Caki2 (cell line): ENCODE data around the gene SH3RF3. TPM values are rescaled to one million over a fixed set of nuclear protein-coding genes. Genes with fewer than 3 reads are reported as not detected.
"Not testable (repeated sequence)": the region's sequence is repeated elsewhere in the genome, so short reads cannot be mapped to it uniquely, and the experiment has no call there.

Experiments
- DNase-seq: peaks from one replicate; pipeline ENCODE4 v3.0.0-alpha.2; 2015; ENCODE audit warnings: low read depth
- in situ Hi-C: cut with HindIII; loops from 2 replicates; pipeline ENCODE4 v1.10.0; 2016; ENCODE audit warnings: low sequenced_read_pairs, low pct_unique_long_range_greater_than_20kb, mixed read lengths
- total RNA-seq: library from RNA; depleted of rRNA; stranded (reverse); fragments of >200 nt; shearing (Covaris generic); gene quantifications from 2 replicates; pipeline ENCODE4 v1.2.3, GENCODE V29; 2014; ENCODE audit warnings: low replicate concordance

SH3RF3 gene
- total RNA-seq, 1 experiment from 2014 or later: 0.20 TPM

DNA sequence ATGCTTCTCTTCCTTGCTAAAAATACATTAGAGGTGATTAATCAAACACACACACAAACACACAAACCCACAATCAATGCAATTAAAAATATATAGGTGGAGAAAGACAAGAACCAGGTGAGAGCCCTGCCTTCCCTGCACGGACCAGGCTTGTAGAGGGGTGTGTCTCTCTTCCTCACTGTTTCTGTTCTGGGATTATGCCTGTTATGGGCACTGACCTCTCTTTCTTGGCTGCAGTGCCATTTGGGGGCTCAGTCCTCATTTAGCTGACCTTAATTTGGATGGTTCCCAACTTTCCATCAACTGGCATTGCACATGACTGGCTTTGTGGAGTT, 89.8 kb downstream of the SH3RF3 start:
- DNase-seq: no peak
- in situ Hi-C loops: no loop called here

DNA sequence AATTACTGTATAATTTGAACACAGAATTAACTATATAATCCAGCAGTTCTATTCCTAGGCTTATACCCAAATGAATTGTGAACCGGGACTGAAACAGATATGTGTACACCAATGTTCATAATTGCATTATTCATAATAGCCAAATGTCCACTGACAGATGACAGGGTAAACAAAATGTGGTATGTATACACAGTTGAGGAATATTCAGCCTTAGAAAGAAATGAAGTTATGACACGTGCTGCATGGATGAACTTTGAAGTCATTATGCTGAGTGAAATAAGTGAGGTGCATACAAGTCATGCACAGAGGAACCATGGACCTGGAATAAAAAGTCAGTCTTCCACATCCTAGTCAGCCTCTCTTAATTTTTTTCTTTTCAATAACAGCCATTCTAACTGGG, 91.9 kb downstream of the SH3RF3 start:
- DNase-seq: no peak
- in situ Hi-C loops: no loop called here

DNA sequence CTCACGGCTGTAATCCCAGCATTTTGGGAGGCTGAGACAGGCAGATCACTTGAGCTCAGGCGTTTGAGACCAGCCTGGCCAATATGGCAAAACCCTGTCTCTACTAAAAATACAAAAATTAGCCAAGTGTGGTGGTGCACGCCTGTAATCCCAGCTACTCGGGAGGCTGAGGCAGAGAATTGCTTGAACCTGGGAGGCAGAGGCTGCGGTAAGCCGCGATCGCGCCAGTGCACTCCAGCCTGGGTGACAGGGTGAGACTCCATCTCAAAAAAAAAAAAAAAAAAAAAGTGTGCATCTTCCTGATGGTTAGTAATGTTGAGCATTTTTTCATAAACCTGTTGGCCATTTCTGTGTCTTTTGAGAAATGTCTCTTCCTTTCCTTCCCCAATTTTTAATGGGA, 92.3 kb downstream of the SH3RF3 start:
- in situ Hi-C loops: not testable (repeated sequence)

DNA sequence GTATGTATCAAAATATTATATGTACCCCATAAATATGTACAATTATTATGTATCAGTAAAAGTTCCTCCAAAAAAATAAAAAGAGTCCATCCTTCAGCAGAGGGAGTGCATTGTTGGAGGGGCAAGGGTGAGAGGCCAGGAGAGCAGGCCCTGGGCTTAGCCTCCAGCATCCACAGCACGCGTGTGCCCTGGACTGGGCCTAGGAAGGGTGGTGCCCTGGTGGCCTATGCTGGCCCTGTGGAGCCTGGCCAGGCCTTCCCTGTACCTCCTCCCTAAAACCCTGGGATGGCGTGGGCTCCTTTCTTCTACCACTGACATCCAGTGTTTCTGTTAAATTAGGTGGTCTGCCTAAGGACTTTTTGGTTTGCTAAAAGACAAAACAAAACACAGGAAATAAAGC, 93.4 kb downstream of the SH3RF3 start:
- no peak for DNase-seq
- in situ Hi-C loops: no loop called here

More for the DNA sequence above, 92.3 kb downstream of the SH3RF3 start:
- DNase-seq: not testable (repeated sequence)

DNA sequence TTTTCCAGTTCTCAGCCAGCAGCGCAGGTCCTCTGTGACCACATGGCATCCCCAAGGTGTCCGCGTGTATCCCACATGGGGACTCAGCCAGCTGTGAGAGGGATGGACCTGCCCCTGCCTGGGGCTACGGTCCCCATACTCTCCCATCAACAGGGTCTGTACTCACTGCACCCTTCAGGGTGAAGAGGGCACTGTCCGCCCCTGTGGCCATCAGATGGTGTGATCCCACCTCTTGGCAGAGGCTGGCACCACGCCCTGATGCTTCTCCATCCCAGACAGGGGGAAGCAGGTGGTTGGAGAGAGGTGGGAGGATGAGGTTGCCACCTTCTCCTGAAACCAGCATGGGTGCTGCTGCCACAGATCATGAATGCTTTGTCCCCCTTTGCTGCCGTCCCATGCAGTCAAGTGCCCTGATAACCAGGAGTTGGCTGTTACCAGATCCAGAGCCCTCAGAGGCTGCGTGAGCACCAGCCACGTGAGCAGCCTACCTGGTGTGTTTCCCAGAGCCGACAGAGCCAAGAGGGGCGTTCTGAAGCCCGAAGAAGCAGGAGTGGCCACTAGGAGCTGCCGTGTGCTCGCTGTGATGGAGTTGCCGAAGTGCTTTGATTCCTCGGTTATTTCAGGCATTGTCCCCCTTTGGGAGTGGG, 93.9 kb downstream of the SH3RF3 start:
- DNase-seq: no peak
- in situ Hi-C loops: no loop called here

DNA sequence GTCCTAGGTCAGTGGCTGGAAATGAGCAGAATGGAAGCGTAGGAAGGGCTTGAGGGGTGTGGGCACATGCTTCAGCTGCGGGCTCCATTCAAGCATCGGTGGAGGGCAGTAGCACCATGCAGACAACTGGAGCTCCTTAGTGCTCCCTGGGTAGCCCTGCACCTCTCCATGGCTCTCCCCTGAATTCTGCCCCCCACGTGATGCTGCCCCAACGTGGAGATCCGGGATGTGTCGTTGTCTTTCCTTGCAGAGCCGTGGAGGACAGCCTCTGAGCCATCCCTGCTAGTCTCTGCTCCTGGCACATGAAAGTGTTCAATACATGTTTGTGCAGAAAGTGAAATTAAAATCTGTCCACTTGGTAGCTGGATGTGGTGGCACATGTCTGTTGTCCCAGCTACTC, 94.5 kb downstream of the SH3RF3 start:
- no peak for DNase-seq
- in situ Hi-C loops: no loop called here

DNA sequence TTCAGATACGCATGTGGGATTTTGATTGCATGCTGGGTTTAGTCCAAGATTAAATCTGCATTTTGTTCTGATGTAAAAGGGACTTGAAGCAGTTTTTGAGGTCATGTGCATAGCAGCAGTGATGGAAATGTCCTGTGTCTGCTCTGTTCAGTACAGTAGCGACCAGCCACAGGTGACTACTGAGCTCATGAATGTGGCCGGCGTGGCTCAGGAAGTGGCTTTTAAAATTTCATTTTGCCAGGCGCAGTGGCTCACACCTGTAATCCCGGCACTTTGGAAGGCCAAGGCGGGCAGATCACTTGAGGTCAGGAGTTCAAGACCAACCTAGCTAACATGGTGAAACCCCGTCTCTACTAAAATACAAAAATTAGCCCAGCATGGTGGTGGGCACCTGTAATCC, 95.3 kb downstream of the SH3RF3 start:
- DNase-seq, in situ Hi-C loops: not testable (repeated sequence)

DNA sequence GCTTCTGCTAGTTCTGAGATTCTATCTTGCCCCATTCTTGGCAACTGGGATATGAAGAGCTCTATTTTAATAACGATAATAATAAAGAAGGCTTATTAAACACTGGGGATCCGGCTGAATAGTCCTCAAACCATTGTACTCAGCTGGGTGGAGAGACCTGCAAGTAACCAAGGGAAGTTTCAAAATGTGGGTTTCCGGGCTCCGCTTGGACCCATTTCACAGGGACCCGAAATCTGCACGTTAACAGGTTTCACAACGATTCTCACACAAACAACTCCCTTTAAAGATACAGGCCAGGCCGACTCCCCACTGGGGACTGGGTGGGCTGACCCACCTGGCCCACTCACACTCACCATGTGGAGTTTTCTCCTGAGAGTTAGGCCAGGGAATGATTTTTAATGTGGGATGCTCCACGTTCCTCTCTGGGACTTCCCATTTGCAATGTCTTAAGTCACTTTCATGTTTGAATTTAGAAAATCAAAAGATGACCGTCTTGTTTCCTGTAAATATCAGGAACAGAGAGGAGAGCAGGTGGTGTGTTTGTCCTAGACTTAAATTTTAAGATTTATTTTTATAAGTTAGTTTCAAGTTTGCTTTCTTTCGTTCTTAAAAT, 96.3 kb downstream of the SH3RF3 start:
- in situ Hi-C loops: no loop called here

DNA sequence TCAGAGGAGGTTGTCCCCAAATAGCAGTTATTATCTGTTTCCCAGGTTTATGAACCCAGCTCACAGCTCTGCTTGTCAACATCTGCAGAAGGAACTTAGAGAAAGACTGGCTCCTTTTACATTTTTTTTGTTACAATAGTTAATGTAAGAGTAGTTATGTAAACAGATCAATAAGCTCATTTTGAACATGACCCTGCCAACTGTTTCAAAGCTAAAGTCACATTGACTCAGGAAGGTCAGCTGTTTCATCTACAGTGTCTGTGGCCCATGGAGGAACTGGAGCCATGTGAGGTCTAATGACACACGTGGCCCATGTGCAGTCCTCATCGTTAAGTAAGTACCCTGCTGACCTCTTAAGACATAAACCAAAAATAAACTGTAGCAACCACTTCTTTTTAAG, 97.1 kb downstream of the SH3RF3 start:
- in situ Hi-C loops: no loop called here
- DNase-seq: no peak

More for the DNA sequence above, 96.3 kb downstream of the SH3RF3 start:
- no peak for DNase-seq

DNA sequence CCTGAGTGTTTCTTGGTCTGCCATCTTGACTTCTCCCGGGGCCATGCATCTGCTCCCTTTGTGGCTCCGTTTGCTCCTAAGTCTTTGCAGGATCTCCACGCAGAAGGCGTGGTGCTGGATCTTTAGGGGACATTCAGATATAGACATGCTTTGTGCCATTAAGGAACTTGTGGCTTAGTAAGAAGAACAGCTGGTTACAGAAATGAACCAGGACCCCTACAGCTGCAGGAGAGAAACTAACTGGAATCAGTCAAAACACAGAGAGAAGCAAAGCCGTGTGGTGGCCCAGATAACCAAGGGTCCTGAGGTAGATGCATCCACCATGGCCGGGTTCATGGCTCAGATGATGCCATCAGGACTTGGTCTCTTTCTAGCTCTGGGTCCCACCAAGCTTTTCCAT, 97.6 kb downstream of the SH3RF3 start:
- DNase-seq: no peak
- in situ Hi-C loops: no loop called here

DNA sequence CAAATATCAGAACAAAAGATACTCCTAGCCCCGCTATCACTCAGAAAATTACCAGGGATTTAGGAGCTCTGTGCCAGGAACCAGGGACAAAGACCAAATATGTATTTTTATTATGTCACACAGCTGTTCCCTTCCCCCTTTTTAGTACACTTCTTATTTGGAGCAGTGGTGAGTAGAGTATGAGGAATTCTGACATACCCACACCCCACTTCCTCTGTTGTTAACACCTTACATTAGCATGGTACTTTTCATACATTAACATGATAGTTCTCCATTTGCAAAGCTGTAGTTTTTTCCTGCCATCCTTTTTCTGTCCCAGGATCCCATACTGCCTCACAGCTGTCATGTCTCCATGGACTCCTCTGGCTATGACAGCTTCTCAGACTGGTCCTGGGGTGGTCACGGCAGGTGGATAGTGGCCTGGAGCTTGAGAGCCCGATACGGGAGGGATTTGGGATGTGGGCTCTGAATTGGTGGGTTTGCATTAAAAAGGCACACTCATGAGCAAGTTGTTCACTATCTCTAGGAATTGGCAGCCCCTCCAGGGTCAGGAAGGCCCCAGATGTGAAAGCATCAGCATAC, 100.2 kb downstream of the SH3RF3 start:
- no peak for DNase-seq
- in situ Hi-C loops: no loop called here

DNA sequence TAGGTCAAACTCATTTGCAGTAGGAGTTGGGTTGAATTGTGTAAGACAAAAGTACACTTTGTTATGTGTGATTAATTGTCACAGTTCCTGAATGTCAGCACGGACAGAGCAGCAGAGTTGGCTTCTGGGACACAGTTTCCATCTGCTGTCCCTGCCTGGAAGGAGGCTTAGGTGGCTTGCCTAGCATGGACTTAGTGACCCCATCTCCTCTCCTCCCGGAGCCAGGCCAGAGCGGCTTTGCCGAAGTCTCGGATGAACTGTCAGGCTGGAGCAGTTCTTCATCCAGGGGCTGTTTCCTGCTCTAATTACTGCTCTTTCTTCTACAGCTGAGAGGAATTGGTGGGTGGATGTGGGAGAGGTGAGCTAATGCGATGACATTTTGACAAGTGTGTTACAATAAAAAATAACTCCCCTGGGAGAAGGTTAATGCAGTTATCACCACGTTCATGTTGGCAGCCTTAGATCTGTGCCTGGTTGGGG, 102.0 kb downstream of the SH3RF3 start:
- in situ Hi-C loops: no loop called here

DNA sequence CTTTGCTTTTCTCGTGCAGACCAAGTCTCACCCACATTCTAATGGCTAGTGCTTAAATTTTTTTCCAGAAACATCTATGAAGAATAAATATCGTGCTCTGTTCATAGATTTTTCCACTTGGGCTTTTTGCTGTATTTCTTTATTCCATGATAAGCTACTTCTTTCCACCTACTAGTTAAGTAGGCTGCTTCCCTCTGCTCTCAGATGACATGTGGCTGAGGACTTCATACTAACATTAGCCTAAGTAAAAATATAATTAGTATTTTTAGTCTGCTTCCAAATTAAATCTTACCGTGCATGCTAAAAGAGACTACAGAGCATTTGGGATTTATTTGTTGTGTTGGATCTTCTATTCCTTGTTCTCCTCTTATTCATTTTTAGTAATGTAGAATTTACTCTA, 102.4 kb downstream of the SH3RF3 start:
- in situ Hi-C loops: no loop called here
- no peak for DNase-seq

More for the DNA sequence above, 102.0 kb downstream of the SH3RF3 start:
- no peak for DNase-seq

DNA sequence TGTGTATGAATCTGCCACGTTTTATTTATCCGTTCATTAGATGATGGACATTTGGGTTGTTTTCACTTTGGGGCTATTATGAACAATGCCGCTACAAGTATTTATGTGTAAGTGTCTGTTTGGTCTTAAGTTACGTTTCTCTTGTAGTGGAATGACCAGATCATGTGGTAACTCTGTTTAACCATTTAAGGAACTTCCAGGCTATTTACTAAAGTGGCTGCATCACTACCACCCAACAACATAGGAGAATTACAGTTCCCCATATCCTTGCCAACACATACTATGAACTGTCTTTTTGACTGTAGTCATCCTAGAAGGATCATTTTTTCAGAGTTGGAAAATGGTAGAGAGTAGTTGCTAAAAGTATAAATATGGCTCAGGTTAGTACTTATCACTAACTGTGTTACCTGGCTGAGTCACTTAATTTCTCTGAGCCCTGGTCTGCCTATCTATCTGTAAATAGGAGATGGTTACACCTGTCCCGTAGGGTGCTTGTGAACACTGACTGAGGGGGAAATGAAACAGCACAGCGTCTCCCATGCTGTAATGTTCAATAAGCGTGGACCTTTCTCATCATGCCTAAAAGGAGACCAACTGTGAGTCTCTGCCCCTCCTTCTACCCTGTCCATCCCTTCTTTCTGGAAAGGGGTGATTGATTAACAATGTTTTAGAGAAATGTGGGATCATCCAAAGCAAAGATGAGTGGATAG, 103.1 kb downstream of the SH3RF3 start:
- in situ Hi-C loops: no loop called here

DNA sequence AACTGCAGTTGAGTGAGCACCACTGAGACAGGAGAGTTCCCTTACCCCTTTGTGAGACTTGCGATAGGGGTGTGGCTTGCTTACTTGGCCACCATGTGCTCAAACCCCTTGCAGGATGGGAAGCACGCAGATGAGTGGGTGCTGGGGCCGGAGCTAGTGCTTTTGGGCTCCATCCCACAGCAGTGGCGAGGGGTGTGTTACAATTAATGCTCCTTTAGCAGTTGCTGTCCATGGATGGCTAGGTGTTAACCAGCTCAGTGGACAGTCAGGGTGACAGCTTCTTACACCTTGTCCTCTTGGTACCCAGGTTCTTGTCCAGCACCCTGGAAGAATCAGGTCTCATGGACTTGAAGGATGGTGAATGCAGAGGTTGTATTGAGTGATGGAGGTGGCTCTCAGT, 103.9 kb downstream of the SH3RF3 start:
- DNase-seq: no peak
- in situ Hi-C loops: no loop called here

More for the DNA sequence above, 103.1 kb downstream of the SH3RF3 start:
- no peak for DNase-seq

DNA sequence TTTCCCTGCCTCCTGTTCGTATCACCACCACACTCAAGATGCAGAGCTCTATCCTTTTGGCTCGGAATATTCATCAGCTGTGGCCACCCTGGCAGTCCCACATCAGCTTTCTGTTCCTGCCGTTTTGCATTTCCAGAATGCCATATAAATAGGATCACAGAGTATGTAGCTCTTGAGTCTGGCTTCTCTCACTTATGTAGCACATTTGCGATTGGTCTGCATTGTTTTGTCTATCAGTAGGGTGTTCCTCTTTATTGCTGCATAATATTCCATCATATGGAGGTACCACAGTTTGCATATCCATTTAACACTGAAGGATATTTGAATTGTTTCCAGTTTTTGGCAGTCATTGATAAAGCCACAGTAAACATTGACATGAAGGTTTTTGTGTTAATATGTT, 104.6 kb downstream of the SH3RF3 start:
- DNase-seq: no peak
- in situ Hi-C loops: no loop called here

DNA sequence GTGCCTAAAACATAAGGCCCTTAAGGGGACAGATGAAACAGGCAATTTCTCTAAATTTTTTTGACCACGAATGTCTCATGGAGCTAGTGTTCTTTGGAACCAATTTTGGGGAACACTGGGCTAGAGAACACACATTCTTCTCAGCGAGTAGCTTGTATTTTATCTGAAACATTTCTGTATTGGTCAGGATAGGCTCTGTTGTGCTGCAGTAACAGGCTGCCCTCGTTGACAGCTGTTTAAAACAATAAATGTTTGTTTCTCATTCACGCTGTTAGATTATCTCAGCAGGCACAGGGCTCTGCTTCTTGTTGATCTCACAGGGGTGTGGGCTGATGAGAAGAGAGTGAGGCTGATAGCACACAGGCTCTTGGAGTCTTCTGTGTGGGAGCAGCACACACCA, 105.3 kb downstream of the SH3RF3 start:
- in situ Hi-C loops: no loop called here
- DNase-seq: no peak

DNA sequence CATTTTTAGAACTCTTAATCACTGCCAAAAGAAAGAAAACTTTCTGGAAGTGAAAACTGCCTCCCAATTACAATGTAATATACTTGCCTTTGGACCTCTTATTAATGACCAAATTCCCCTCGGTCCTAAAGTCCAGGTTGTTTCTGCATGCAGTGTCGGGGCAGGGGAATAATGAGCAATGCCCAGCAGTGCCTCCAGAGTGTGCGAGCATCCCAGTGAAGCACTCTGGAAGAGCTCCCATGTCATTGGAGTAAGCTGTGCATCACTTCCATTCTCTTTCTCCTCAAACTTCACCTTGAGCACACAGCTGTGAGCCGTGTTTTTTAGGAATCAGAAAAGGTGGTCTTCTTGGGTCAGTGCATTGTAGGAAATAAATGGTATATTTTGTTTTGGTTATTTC, 107.1 kb downstream of the SH3RF3 start:
- in situ Hi-C loops: no loop called here
- DNase-seq: no peak

DNA sequence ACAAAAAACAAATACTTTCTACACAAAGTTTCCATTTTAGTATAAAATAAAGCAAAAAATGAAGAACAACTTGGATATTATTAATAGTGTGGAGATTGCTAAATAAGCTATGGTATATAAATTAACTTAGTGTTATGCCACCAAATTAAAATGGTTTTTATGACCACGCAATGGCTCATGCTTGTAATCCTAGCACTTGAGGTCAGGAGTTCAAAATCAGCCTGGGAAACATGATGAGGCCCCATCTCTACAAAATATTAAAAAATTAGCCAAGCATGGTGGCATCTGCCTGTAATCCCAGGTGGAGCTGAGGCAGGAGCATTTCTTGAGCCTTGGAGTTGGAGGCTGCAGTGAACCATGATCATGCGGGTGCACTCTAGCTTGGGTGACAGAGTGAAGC, 108.8 kb downstream of the SH3RF3 start:
- in situ Hi-C loops: no loop called here
- no peak for DNase-seq
